GM21737 (cell line): ENCODE measurements around the gene TARDBP.
"Not testable (repeated sequence)": the region's sequence is repeated elsewhere in the genome, so short reads cannot be mapped to it uniquely, and the experiment has no call there.

Experiments used
- ATAC-seq: cut with Tn5 transposase; IDR thresholded peaks from one replicate; pipeline ENCODE4 v1.9.1; 2021; ENCODE audit warnings: mild to moderate bottlenecking, moderate library complexity; ENCODE audit not compliant: unreplicated experiment

TARDBP gene

GRCh38 chr1:11012260-11013159 is at the start of gene TARDBP:
TSS of gene TARDBP (plus strand) at chr1:11012654. CDS start at chr1:11013728, 1,074 bp downstream.
- peak; percentile 80 for ATAC-seq

GRCh38 chr1:10965546-10966226 is 46.8 kb upstream of the TARDBP start:
- no peak for ATAC-seq

- ATAC-seq: no peak
These were observed 45.4 kb upstream of the TARDBP start for GRCh38 chr1:10967090-10967489.

GRCh38 chr1:10968411-10968826 is 44.0 kb upstream of the TARDBP start:
- ATAC-seq: no peak

GRCh38 chr1:10969267-10969970 is 43.0 kb upstream of the TARDBP start:
- no peak for ATAC-seq

- no peak for ATAC-seq
These were observed 42.5 kb upstream of the TARDBP start for GRCh38 chr1:10969971-10970332.

- ATAC-seq: no peak
These were observed 38.9 kb upstream of the TARDBP start for GRCh38 chr1:10973552-10973951.

- ATAC-seq: no peak
These were observed 38.2 kb upstream of the TARDBP start for GRCh38 chr1:10973956-10974881.

- no peak for ATAC-seq
These were observed 36.7 kb upstream of the TARDBP start for GRCh38 chr1:10975567-10976326.

- ATAC-seq: no peak
These were observed 33.7 kb upstream of the TARDBP start for GRCh38 chr1:10978719-10979118.

GRCh38 chr1:10979483-10979920 is 33.0 kb upstream of the TARDBP start:
- ATAC-seq: no peak

- no peak for ATAC-seq
These were observed 32.3 kb upstream of the TARDBP start for GRCh38 chr1:10980094-10980577.

- ATAC-seq: no peak
These were observed 31.4 kb upstream of the TARDBP start for GRCh38 chr1:10980841-10981727.

GRCh38 chr1:10986525-10986890 is 25.9 kb upstream of the TARDBP start:
- ATAC-seq: no peak

- no peak for ATAC-seq
These were observed 24.5 kb upstream of the TARDBP start for GRCh38 chr1:10987840-10988417.

- no peak for ATAC-seq
These were observed 23.4 kb upstream of the TARDBP start for GRCh38 chr1:10989095-10989494.

GRCh38 chr1:10989920-10990516 is 22.4 kb upstream of the TARDBP start:
- not testable (repeated sequence) for ATAC-seq

GRCh38 chr1:10990828-10991227 is 21.6 kb upstream of the TARDBP start:
- no peak for ATAC-seq
